ENCODE measurements around the gene LRP8. TPM values are rescaled to one million over a fixed set of nuclear protein-coding genes. Genes with fewer than 3 reads are reported as not detected.

LRP8 gene
- polyA plus RNA-seq, 1 of the 3 experiments (the other 2 are of a cell fraction): 19.9 TPM

DNA sequence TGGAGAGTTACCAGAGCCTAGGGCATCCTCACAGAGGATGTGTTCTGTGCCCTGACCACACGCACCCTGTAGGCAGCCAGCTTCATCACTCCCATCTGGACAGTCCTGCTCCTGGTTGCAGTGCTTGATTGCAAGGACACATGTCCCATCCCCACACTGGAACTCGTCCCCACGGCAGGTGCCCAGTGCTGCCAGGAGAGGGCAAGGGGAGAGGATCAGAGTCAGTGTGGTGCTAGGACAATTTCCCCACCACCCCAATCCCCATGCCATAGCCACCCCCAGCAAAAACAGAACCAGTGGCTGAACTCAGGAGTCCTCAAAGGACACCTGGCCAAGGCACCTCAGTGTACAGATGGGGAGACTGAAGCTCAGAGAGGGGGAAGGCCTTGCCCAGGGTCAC, 52.3 kb downstream of the LRP8 start:
- no peaks in the 10 kb centered on the region for H3K79me2 ChIP-seq (ENCODE audit: insufficient read depth)
- ChIA-PET POLR2A (no interaction called here), CTCF (interaction anchor here (1.0 to 13.5 kb wide), 7 partner anchors 10 to 169 kb away, joined by 3 to 410 read pairs (median 3); no protein-coding TSS in a partner anchor)
- no peak for DNase-seq
- no peak overlapping the region for H3K9ac ChIP-seq
- no peaks in the 10 kb centered on the region for H3K27me3 ChIP-seq (ENCODE audit: insufficient read depth)
- H3F3A ChIP-seq (replicated peaks; ENCODE audit: insufficient read depth): no peaks in the 10 kb centered on the region
- peaks cover 0 to 5% of the 10 kb centered on the region in 2 experiments for H3K36me3 ChIP-seq (replicated peaks in 1 of 2; ENCODE audit: control insufficient read depth in 1 of 2, insufficient read depth in 2 of 2, low read length in 1 of 2)
- H4K20me1 ChIP-seq (ENCODE audit: insufficient read depth): no peaks in the 10 kb centered on the region
- H3K4me1 ChIP-seq (ENCODE audit: control insufficient read depth in 1 of 2, insufficient read depth in 2 of 2, low read depth in 1 of 2, low read length in 1 of 2): peaks cover 0 to 1% of the 10 kb centered on the region in 2 experiments; a peak in 1 of 4 replicates
- H3K9me2 ChIP-seq: no peaks in the 10 kb centered on the region
- H3K9me3 ChIP-seq: no peaks in the 10 kb centered on the region
- H2AFZ ChIP-seq (ENCODE audit: low read depth): no peak overlapping the region
- TF ChIP-seq, protein P1, sequence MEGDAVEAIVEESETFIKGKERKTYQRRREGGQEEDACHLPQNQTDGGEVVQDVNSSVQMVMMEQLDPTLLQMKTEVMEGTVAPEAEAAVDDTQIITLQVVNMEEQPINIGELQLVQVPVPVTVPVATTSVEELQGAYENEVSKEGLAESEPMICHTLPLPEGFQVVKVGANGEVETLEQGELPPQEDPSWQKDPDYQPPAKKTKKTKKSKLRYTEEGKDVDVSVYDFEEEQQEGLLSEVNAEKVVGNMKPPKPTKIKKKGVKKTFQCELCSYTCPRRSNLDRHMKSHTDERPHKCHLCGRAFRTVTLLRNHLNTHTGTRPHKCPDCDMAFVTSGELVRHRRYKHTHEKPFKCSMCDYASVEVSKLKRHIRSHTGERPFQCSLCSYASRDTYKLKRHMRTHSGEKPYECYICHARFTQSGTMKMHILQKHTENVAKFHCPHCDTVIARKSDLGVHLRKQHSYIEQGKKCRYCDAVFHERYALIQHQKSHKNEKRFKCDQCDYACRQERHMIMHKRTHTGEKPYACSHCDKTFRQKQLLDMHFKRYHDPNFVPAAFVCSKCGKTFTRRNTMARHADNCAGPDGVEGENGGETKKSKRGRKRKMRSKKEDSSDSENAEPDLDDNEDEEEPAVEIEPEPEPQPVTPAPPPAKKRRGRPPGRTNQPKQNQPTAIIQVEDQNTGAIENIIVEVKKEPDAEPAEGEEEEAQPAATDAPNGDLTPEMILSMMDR (IDR thresholded peaks at IDR 0.05): no peak
- TF ChIP-seq GATA2 (CRISPR knock-in tag; IDR thresholded peaks at IDR 0.05): no peak
- TF ChIP-seq EP300 (IDR thresholded peaks at IDR 0.05; ENCODE audit: borderline replicate concordance in 1 of 2, low read depth in 1 of 2, low read length in 1 of 2): no peak
- TF ChIP-seq, protein P2, sequence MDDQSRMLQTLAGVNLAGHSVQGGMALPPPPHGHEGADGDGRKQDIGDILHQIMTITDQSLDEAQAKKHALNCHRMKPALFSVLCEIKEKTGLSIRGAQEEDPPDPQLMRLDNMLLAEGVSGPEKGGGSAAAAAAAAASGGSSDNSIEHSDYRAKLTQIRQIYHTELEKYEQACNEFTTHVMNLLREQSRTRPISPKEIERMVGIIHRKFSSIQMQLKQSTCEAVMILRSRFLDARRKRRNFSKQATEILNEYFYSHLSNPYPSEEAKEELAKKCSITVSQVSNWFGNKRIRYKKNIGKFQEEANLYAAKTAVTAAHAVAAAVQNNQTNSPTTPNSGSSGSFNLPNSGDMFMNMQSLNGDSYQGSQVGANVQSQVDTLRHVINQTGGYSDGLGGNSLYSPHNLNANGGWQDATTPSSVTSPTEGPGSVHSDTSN (IDR thresholded peaks at IDR 0.05): no peak
- no peak for TF ChIP-seq MEF2A (IDR thresholded peaks at IDR 0.05; ENCODE audit: borderline replicate concordance, low read depth)
- TF ChIP-seq, protein P3, sequence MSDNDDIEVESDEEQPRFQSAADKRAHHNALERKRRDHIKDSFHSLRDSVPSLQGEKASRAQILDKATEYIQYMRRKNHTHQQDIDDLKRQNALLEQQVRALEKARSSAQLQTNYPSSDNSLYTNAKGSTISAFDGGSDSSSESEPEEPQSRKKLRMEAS (IDR thresholded peaks at IDR 0.05; ENCODE audit: low read depth): no peak
- TF ChIP-seq TCF12 (IDR thresholded peaks at IDR 0.05): no peak
- no peak for TF ChIP-seq RCOR1 (IDR thresholded peaks at IDR 0.05; ENCODE audit: low read length)
- TF ChIP-seq MXI1 (IDR thresholded peaks at IDR 0.05; ENCODE audit: low read depth, low read length): no peak
- TF ChIP-seq POLR2AphosphoS5 (IDR thresholded peaks at IDR 0.05; ENCODE audit: low read depth, low read length): no peak
- no peak for TF ChIP-seq SIN3A (IDR thresholded peaks at IDR 0.05; ENCODE audit: borderline replicate concordance, low read depth, low read length)
- TF ChIP-seq SMC3 (IDR thresholded peaks at IDR 0.05; ENCODE audit: low read depth, low read length): no peak
- no peak for TF ChIP-seq TEAD4 (IDR thresholded peaks at IDR 0.05; ENCODE audit: borderline replicate concordance, insufficient read depth)
- WGBS (ENCODE audit: low lambda C conversion rate): 100% methylated on average over 2 of the region's 3 CpGs
- no peak overlapping the region for H3K4me3 ChIP-seq (ENCODE audit: low read depth in 2 of 2, low read length in 1 of 2)
- no peak overlapping the region for H3K27ac ChIP-seq (ENCODE audit: low read depth in 2 of 2, low read length in 1 of 2)
- no peak overlapping the region for H3K4me2 ChIP-seq

DNA sequence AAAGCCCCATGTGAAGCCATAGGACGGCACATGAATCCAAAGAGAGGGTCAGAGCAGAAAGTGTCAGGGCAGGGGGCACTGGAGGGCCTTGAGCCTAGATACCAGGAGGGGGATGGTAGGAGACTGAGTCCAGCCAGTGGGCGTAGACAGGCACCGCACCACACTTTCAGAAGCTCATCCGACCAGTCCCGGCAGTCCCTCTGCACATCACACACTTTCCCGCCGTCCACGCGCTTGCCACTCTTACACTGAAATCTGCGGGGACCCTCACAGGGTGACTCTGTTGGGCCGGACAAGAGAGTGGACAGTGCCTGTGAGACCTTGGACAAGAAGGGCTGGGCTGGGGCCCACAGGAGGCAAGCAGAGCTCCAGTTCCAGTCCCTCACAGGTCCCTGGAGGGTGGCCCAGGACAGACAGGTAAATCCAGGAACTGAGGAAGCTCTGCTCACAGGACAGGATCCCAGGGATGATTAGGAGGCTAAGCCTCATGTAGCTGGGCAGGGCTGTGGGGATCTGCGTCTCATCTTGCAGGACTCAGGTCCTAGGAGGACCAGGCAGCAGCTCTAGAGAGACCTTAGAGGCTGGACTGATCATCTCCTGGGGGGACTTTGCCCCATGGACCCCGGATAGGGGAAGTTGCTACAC, 53.2 kb downstream of the LRP8 start:
- no peak overlapping the region for H3K9ac ChIP-seq
- H3K4me3 ChIP-seq (ENCODE audit: low read depth in 2 of 2, low read length in 1 of 2): no peak overlapping the region
- H3K9me3 ChIP-seq: no peaks in the 10 kb centered on the region
- DNase-seq: no peak
- H3K27me3 ChIP-seq (ENCODE audit: insufficient read depth): no peaks in the 10 kb centered on the region
- H4K20me1 ChIP-seq (ENCODE audit: insufficient read depth): no peaks in the 10 kb centered on the region
- ChIA-PET CTCF (interaction anchor here (0.9 to 13.5 kb wide), 5 partner anchors 9 to 170 kb away, joined by 3 to 410 read pairs (median 3); no protein-coding TSS in a partner anchor), POLR2A (no interaction called here)
- no peaks in the 10 kb centered on the region for H3F3A ChIP-seq (replicated peaks; ENCODE audit: insufficient read depth)
- no peaks in the 10 kb centered on the region for H3K4me1 ChIP-seq (ENCODE audit: control insufficient read depth in 1 of 2, insufficient read depth in 2 of 2, low read depth in 1 of 2, low read length in 1 of 2)
- H3K9me2 ChIP-seq: no peaks in the 10 kb centered on the region
- WGBS (ENCODE audit: low lambda C conversion rate): 95% methylated on average over 12 of the region's 13 CpGs
- H3K79me2 ChIP-seq (ENCODE audit: insufficient read depth): no peaks in the 10 kb centered on the region
- H2AFZ ChIP-seq (ENCODE audit: low read depth): no peak overlapping the region
- no peak overlapping the region for H3K4me2 ChIP-seq
- peaks cover 0 to 6% of the 10 kb centered on the region in 2 experiments for H3K36me3 ChIP-seq (replicated peaks in 1 of 2; ENCODE audit: control insufficient read depth in 1 of 2, insufficient read depth in 2 of 2, low read length in 1 of 2)
- no peak overlapping the region for H3K27ac ChIP-seq (ENCODE audit: low read depth in 2 of 2, low read length in 1 of 2)
- TF ChIP-seq EZH2phosphoT487 (IDR thresholded peaks at IDR 0.05; ENCODE audit: borderline replicate concordance, low read depth): no peak
- TF ChIP-seq, protein P3 (IDR thresholded peaks at IDR 0.05; ENCODE audit: low read depth): no peak
- no peak for TF ChIP-seq NFIC (IDR thresholded peaks at IDR 0.05; ENCODE audit: borderline replicate concordance)
- no peak for TF ChIP-seq SMC3 (IDR thresholded peaks at IDR 0.05; ENCODE audit: low read depth, low read length)
- no peak for TF ChIP-seq RFX5 (IDR thresholded peaks at IDR 0.05; ENCODE audit: low read length)
- TF ChIP-seq MXI1 (IDR thresholded peaks at IDR 0.05; ENCODE audit: low read depth, low read length): no peak
- TF ChIP-seq TCF12 (IDR thresholded peaks at IDR 0.05): no peak
- TF ChIP-seq EP300 (IDR thresholded peaks at IDR 0.05; ENCODE audit: borderline replicate concordance in 1 of 2, low read depth in 1 of 2, low read length in 1 of 2): no peak
- TF ChIP-seq, protein P4, sequence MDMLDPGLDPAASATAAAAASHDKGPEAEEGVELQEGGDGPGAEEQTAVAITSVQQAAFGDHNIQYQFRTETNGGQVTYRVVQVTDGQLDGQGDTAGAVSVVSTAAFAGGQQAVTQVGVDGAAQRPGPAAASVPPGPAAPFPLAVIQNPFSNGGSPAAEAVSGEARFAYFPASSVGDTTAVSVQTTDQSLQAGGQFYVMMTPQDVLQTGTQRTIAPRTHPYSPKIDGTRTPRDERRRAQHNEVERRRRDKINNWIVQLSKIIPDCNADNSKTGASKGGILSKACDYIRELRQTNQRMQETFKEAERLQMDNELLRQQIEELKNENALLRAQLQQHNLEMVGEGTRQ (IDR thresholded peaks at IDR 0.05; ENCODE audit: borderline replicate concordance, low read depth, low read length): no peak
- TF ChIP-seq NRF1 (IDR thresholded peaks at IDR 0.05; ENCODE audit: low read depth, low read length): no peak
- TF ChIP-seq JUND (IDR thresholded peaks at IDR 0.05): no peak
- no peak for TF ChIP-seq GABPA (IDR thresholded peaks at IDR 0.05; ENCODE audit: low read depth)
- TF ChIP-seq, protein P2 (IDR thresholded peaks at IDR 0.05): no peak

Measured in SK-N-SH (cell line).